ENCODE results near the gene USP6NL.

The USP6NL gene

GRCh38 chr10:11617233-11617632 is 5.8 kb upstream of the USP6NL start:
- no peak for DNase-seq (ENCODE audit: extremely low spot score)
- ChIA-PET POLR2A (no interaction called here), CTCF (interaction anchor here (1.0 kb wide), 1 partner anchor 19 kb away, joined by 3 read pairs; no protein-coding TSS in a partner anchor)
- TF ChIP-seq CTCF (IDR thresholded peaks at IDR 0.05; ENCODE audit: control extremely low read depth, extremely low read depth, low read depth, missing control alignments), result no peak

GRCh38 chr10:11616021-11616420 is 4.6 kb upstream of the USP6NL start:
- ChIA-PET CTCF (interaction anchor here (0.9 kb wide), 1 partner anchor 30 kb away, joined by 4 read pairs; no protein-coding TSS in a partner anchor), POLR2A (no interaction called here)
- DNase-seq (ENCODE audit: extremely low spot score), result no peak
- TF ChIP-seq CTCF (IDR thresholded peaks at IDR 0.05; ENCODE audit: control extremely low read depth, extremely low read depth, low read depth, missing control alignments), result no peak

- POLR2A ChIA-PET, result no interaction called here
- TF ChIP-seq CTCF (IDR thresholded peaks at IDR 0.05; ENCODE audit: control extremely low read depth, extremely low read depth, low read depth, missing control alignments), result no peak
- DNase-seq (ENCODE audit: extremely low spot score), result no peak
- CTCF ChIA-PET, result interaction anchor here (0.9 kb wide), 1 partner anchor 31 kb away, joined by 4 read pairs; no protein-coding TSS in a partner anchor
Observed at GRCh38 chr10:11615396-11615795, 3.9 kb upstream of the USP6NL start.

- DNase-seq (ENCODE audit: extremely low spot score), result no peak
- POLR2A ChIA-PET, result no interaction called here
- TF ChIP-seq CTCF (IDR thresholded peaks at IDR 0.05; ENCODE audit: control extremely low read depth, extremely low read depth, low read depth, missing control alignments), result no peak
Observed at GRCh38 chr10:11612021-11613001, 861 bp upstream of the USP6NL start.

GRCh38 chr10:11610826-11611247 is 613 bp downstream of the USP6NL start:
- CTCF ChIA-PET, result interaction anchor here (1.0 kb wide), 1 partner anchor 114 kb away, joined by 3 read pairs; no protein-coding TSS in a partner anchor
- no peak for TF ChIP-seq CTCF (IDR thresholded peaks at IDR 0.05; ENCODE audit: control extremely low read depth, extremely low read depth, low read depth, missing control alignments)
- POLR2A ChIA-PET, result no interaction called here
- no peak for DNase-seq (ENCODE audit: extremely low spot score)

More at GRCh38 chr10:11612021-11613001, 861 bp upstream of the USP6NL start:
- CTCF ChIA-PET, result interaction anchor here (1.1 to 1.5 kb wide), 4 partner anchors 9 to 20 kb away, joined by 3 to 5 read pairs (median 4); no protein-coding TSS in a partner anchor

- CTCF ChIA-PET, result no interaction called here
- no peak for DNase-seq (ENCODE audit: extremely low spot score)
- POLR2A ChIA-PET, result no interaction called here
- no peak for TF ChIP-seq CTCF (IDR thresholded peaks at IDR 0.05; ENCODE audit: control extremely low read depth, extremely low read depth, low read depth, missing control alignments)
Observed at GRCh38 chr10:11610166-11610825, 1.2 kb downstream of the USP6NL start.

All from GM10248 (cell line).